HepG2 (cell line): ENCODE results near the gene STK10. TPM values are rescaled to one million over a fixed set of nuclear protein-coding genes. Genes with fewer than 3 reads are reported as not detected.

Experiments used
- ATAC-seq: fragments of 200-7000 bp; cut with Tn5 transposase; 3 replicates; pipeline ENCODE4 v1.9.1; 2020; ENCODE audit warnings: mild to moderate bottlenecking, moderate library complexity
- BruUV-seq: library from RNA; stranded (reverse); fragments of 400-500 nt; replicated peaks from 2 replicates; lab custom pipeline; 2021; lab: Mats Ljungman, UMichigan
- CTCF ChIA-PET: fragments of 300-600 bp; formaldehyde crosslinking; extraction: SDS; loops from one replicate; lab custom pipeline; 2021; ENCODE audit warnings: low total read pairs, inconsistent platforms, low intra/inter-chr PET ratio; lab: Yijun Ruan, JAX
- POLR2A ChIA-PET: fragments of 350-600 bp; sonication (Branson Sonifier 250); formaldehyde crosslinking; loops from one replicate; lab custom pipeline; 2020; ENCODE audit warnings: antibody characterized with exemption, inconsistent platforms; lab: Yijun Ruan, JAX
- DNase-seq: peaks from one replicate; pipeline ENCODE4 v3.0.0-alpha.2; 2015; ENCODE audit warnings: low spot score
- FAIRE-seq: peaks from 3 replicates; lab custom pipeline; 2011; peaks lifted over from hg19 to GRCh38; lab: Jason Lieb, UNC
- H2AFZ ChIP-seq: one replicate; pipeline ENCODE4 v1.6.1; 2011; ENCODE audit warnings: low read length, inconsistent platforms
- H3K27ac ChIP-seq: fragments of 300-600 bp; 3 replicates; pipeline ENCODE4 v1.8.0; 2011; ENCODE audit warnings: mixed run types, mild to moderate bottlenecking, mixed read lengths, low read length, inconsistent platforms; ENCODE audit not compliant: insufficient read depth; ENCODE audit errors: extremely low read length
- H3K27me3 ChIP-seq, 2 experiments: fragments of 200-600 bp in 1 of 2; 2 replicates in 1 of 2; 3 replicates in 1 of 2; pipeline versions ENCODE4 v1.6.0 to v1.8.0; 2011; ENCODE audit warnings: low read length in 2 of 2, mild to moderate bottlenecking in 2 of 2, moderate library complexity in 2 of 2, inconsistent platforms in 1 of 2; ENCODE audit not compliant: insufficient read depth in 2 of 2, control insufficient read depth in 1 of 2
- H3K36me3 ChIP-seq, 2 experiments: fragments of 200-600 bp in 1 of 2; replicated peaks in 1 of 2; 2 replicates in 1 of 2; 3 replicates in 1 of 2; pipeline versions ENCODE4 v1.5.1 to v1.8.0; 2011; ENCODE audit warnings: low read length in 2 of 2, inconsistent platforms in 1 of 2; ENCODE audit not compliant: insufficient read depth in 2 of 2, control insufficient read depth in 1 of 2
- H3K4me1 ChIP-seq: 2 replicates; pipeline ENCODE4 v1.5.1; 2012; ENCODE audit warnings: low read length, inconsistent platforms; ENCODE audit not compliant: insufficient read depth
- H3K4me2 ChIP-seq: 2 replicates; pipeline ENCODE4 v1.6.0; 2011; ENCODE audit warnings: low read depth, low read length, inconsistent platforms
- H3K4me3 ChIP-seq, 3 experiments: fragments of 200-600 bp in 1 of 3; sonication (generic), shearing (Covaris generic) in 1 of 3; replicated peaks in 1 of 3; 2 replicates each; pipeline ENCODE4 v1.5.1; 2011 to 2016; ENCODE audit warnings: low read length in 3 of 3, inconsistent platforms in 2 of 3, low read depth in 2 of 3, mild to moderate bottlenecking in 2 of 3, control low read depth in 1 of 3, mixed read lengths in 1 of 3; ENCODE audit not compliant: insufficient read depth in 1 of 3
- H3K79me2 ChIP-seq: one replicate; pipeline ENCODE4 v1.6.1; 2011; ENCODE audit warnings: low read length, inconsistent platforms; ENCODE audit not compliant: insufficient read depth
- H3K9ac ChIP-seq: 2 replicates; pipeline ENCODE4 v1.6.0; 2011; ENCODE audit warnings: mild to moderate bottlenecking, low read depth, low read length, inconsistent platforms; ENCODE audit not compliant: insufficient read depth
- H3K9me3 ChIP-seq: 2 replicates; pipeline ENCODE4 v1.5.1; 2012; ENCODE audit warnings: mild to moderate bottlenecking, low read length
- H4K20me1 ChIP-seq: 2 replicates; pipeline ENCODE4 v1.6.0; 2011; ENCODE audit warnings: inconsistent platforms, mild to moderate bottlenecking, low read length, moderate library complexity; ENCODE audit not compliant: insufficient read depth
- ADNP ChIP-seq: sonication (generic); formaldehyde crosslinking; IDR thresholded peaks from 2 replicates; pipeline ENCODE4 v1.4.0; 2020; ENCODE audit warnings: missing genetic modification reagents
- DNMT1 ChIP-seq: sonication (generic); formaldehyde crosslinking; IDR thresholded peaks from 2 replicates; pipeline ENCODE4 v1.5.1; 2020; ENCODE audit warnings: mild to moderate bottlenecking, missing genetic modification reagents
- DZIP1 ChIP-seq: sonication (generic); formaldehyde crosslinking; IDR thresholded peaks from 2 replicates; pipeline ENCODE4 v1.5.0; 2020; ENCODE audit warnings: mild to moderate bottlenecking, missing genetic modification reagents
- EHMT2 ChIP-seq: fragments of 200-600 bp; sonication (generic); IDR thresholded peaks from 2 replicates; pipeline ENCODE4 v1.7.0; 2017; ENCODE audit warnings: antibody characterized with exemption, low read depth, low read length, borderline replicate concordance
- PAX8 ChIP-seq: sonication (generic); formaldehyde crosslinking; IDR thresholded peaks from 2 replicates; pipeline ENCODE4 v1.8.0; 2022; ENCODE audit warnings: mild to moderate bottlenecking, missing genetic modification reagents, borderline replicate concordance
- RFX3 ChIP-seq: IDR thresholded peaks from 2 replicates; pipeline ENCODE4 v1.6.1; 2016; ENCODE audit warnings: missing biosample characterization, missing genetic modification reagents
- TBX3 ChIP-seq: fragments of 450-650 bp; IDR thresholded peaks from 2 replicates; pipeline ENCODE4 v1.6.1; 2017; ENCODE audit warnings: antibody characterized with exemption, mild to moderate bottlenecking, inconsistent platforms, borderline replicate concordance
- TSC22D2 ChIP-seq: sonication (generic); formaldehyde crosslinking; IDR thresholded peaks from 2 replicates; pipeline ENCODE4 v1.5.1; 2020; ENCODE audit warnings: missing genetic modification reagents, mild to moderate bottlenecking, borderline replicate concordance
- ZFP82 ChIP-seq: sonication (generic); formaldehyde crosslinking; IDR thresholded peaks from 2 replicates; pipeline ENCODE4 v1.5.1; 2020; ENCODE audit warnings: mild to moderate bottlenecking, missing genetic modification reagents, borderline replicate concordance
- ZNF224 ChIP-seq: sonication (generic); formaldehyde crosslinking; IDR thresholded peaks from 2 replicates; pipeline ENCODE4 v1.5.0; 2020; ENCODE audit warnings: mild to moderate bottlenecking, missing genetic modification reagents
- ZNF292 ChIP-seq: sonication (generic); formaldehyde crosslinking; IDR thresholded peaks from 2 replicates; pipeline ENCODE4 v1.8.1; 2022; ENCODE audit warnings: mild to moderate bottlenecking, low read depth, missing genetic modification reagents, borderline replicate concordance
- ZNF570 ChIP-seq: sonication (generic); formaldehyde crosslinking; IDR thresholded peaks from 2 replicates; pipeline ENCODE4 v1.4.0; 2020; ENCODE audit warnings: mild to moderate bottlenecking, missing genetic modification reagents, borderline replicate concordance
- ZNF589 ChIP-seq: sonication (generic); formaldehyde crosslinking; conservative IDR thresholded peaks from 2 replicates; pipeline ENCODE4 v1.8.0; 2022; ENCODE audit warnings: mild to moderate bottlenecking, moderate library complexity, missing genetic modification reagents
- ZNF720 ChIP-seq: sonication (generic); formaldehyde crosslinking; IDR thresholded peaks from 2 replicates; pipeline ENCODE4 v1.4.0; 2020; ENCODE audit warnings: missing genetic modification reagents
- WGBS: methylation state at CpG from one replicate; pipeline ENCODE4 v1.1.6; 2017; ENCODE audit warnings: low lambda C conversion rate; 5-methylcytosine and 5-hydroxymethylcytosine counted together
- in situ Hi-C: cut with HindIII; loops from 2 replicates; pipeline ENCODE4 v1.10.0; 2017; ENCODE audit warnings: low pct_unique_long_range_greater_than_20kb; ENCODE audit not compliant: extremely low pct_ligation_motif_present
- intact Hi-C: fragments of 100-400 bp; cut with micrococcal nuclease; formaldehyde crosslinking; loops from one replicate; pipeline ENCODE4 v1.10.0; 2022; ENCODE audit not compliant: unreplicated experiment
- polyA plus RNA-seq, 8 experiments: library from polyadenylated mRNA; depleted of rRNA in 3 of 8; stranded (reverse) in 7 of 8; unstranded in 1 of 8; fragments of >200 nt; fragmentation: Illumina TruSeq in 4 of 8; extraction: Trizol in 4 of 8; gene quantifications; 2 replicates each; pipeline versions ENCODE4 v1.2.1 to v1.2.3, GENCODE V29; 2011 to 2016; ENCODE audit warnings: low read depth in 4 of 8, missing spikeins in 1 of 8, mixed read lengths in 1 of 8; ENCODE audit not compliant: insufficient read depth in 1 of 8
- total RNA-seq, 5 experiments: library from RNA; depleted of rRNA; stranded (reverse); fragments of >200 nt; fragmentation: Illumina TruSeq; extraction: Trizol; gene quantifications; 2 replicates each; pipeline ENCODE4 v1.2.3, GENCODE V29; 2016; ENCODE audit warnings: low read depth in 1 of 5
- TF ChIP-seq, protein P1 (sequence below): sonication (generic); formaldehyde crosslinking; IDR thresholded peaks from 2 replicates; pipeline ENCODE4 v1.4.0; 2020; ENCODE audit warnings: missing genetic modification reagents, borderline replicate concordance
- TF ChIP-seq, protein P2 (sequence below): sonication (generic); formaldehyde crosslinking; IDR thresholded peaks from 2 replicates; pipeline ENCODE4 v1.9.0; 2021; ENCODE audit warnings: missing genetic modification reagents, borderline replicate concordance
- TF ChIP-seq, protein P3 (sequence below): sonication (generic); formaldehyde crosslinking; IDR thresholded peaks from 2 replicates; pipeline ENCODE4 v1.8.0; 2022; ENCODE audit warnings: mild to moderate bottlenecking, missing genetic modification reagents, moderate library complexity
- TF ChIP-seq, protein P4 (sequence below): sonication (generic); formaldehyde crosslinking; IDR thresholded peaks from 2 replicates; pipeline ENCODE4 v1.8.1; 2023; ENCODE audit warnings: mild to moderate bottlenecking, inconsistent platforms, moderate library complexity, missing genetic modification reagents, borderline replicate concordance

The STK10 gene
- total and polyA plus RNA-seq, 2 of the 13 experiments (the other 11 are each of a cell fraction or from before 2014, with no cell fraction given) = 7.0 to 7.2 TPM

DNA sequence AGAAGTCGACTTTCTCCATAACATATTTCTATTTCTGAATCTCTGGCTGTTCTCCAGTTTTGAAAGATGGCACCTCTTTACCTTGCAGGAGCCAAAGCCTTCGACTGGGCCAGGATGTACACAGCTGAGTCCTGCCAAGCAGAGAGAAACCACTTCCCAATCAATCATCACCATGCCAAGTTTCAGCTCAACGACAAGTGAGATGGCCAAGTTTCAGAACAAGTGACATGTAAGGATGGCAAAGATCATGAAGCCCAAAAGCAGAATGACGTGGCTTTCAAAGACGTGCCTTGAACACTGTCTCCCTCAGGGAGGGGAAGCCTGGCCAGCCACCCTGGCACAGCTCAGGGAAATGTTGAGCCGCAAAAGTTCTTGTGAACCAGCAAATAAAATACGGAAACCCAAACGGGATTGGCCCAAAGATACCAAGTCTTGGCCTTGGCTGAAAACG lies 17.7 kb downstream of the STK10 start:
- no peak for DNase-seq
- Histone ChIP-seq H4K20me1 (no peaks in the 10 kb centered on the region), H2AFZ (no peak overlapping the region), H3K4me2 (no peak overlapping the region), H3K4me3 (no peak overlapping the region), H3K79me2 (no peaks in the 10 kb centered on the region), H3K36me3 (no peaks in the 10 kb centered on the region), H3K27ac (no peak overlapping the region), H3K9ac (no peak overlapping the region), H3K4me1 (peaks cover 31% of the 10 kb centered on the region), H3K9me3 (no peaks in the 10 kb centered on the region), H3K27me3 (no peaks in the 10 kb centered on the region)
- BruUV-seq = no TSS peak
- ChIA-PET POLR2A (no interaction called here), CTCF (no interaction called here)
- no peak for FAIRE-seq
- ATAC-seq = no peak
- 88% methylated on average over 9 of the region's 9 CpGs for WGBS
- intact Hi-C loops = no loop called here
- in situ Hi-C loops = no loop called here
- TF ChIP-seq ZNF224 (no peak), ZNF589 (CRISPR knock-in tag) (no peak), ZFP82 (no peak), DNMT1 (no peak), ZNF292 (no peak), ADNP (no peak), RFX3 (CRISPR knock-in tag) (no peak), DZIP1 (CRISPR knock-in tag) (no peak), TBX3 (no peak), PAX8 (CRISPR knock-in tag) (no peak), EHMT2 (no peak), ZNF720 (CRISPR knock-in tag) (no peak), ZNF570 (CRISPR knock-in tag) (no peak), TSC22D2 (no peak)
- TF ChIP-seq, protein P1, sequence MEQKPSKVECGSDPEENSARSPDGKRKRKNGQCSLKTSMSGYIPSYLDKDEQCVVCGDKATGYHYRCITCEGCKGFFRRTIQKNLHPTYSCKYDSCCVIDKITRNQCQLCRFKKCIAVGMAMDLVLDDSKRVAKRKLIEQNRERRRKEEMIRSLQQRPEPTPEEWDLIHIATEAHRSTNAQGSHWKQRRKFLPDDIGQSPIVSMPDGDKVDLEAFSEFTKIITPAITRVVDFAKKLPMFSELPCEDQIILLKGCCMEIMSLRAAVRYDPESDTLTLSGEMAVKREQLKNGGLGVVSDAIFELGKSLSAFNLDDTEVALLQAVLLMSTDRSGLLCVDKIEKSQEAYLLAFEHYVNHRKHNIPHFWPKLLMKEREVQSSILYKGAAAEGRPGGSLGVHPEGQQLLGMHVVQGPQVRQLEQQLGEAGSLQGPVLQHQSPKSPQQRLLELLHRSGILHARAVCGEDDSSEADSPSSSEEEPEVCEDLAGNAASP = no peak
- TF ChIP-seq, protein P2, sequence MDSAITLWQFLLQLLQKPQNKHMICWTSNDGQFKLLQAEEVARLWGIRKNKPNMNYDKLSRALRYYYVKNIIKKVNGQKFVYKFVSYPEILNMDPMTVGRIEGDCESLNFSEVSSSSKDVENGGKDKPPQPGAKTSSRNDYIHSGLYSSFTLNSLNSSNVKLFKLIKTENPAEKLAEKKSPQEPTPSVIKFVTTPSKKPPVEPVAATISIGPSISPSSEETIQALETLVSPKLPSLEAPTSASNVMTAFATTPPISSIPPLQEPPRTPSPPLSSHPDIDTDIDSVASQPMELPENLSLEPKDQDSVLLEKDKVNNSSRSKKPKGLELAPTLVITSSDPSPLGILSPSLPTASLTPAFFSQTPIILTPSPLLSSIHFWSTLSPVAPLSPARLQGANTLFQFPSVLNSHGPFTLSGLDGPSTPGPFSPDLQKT = no peak
- TF ChIP-seq, protein P3, sequence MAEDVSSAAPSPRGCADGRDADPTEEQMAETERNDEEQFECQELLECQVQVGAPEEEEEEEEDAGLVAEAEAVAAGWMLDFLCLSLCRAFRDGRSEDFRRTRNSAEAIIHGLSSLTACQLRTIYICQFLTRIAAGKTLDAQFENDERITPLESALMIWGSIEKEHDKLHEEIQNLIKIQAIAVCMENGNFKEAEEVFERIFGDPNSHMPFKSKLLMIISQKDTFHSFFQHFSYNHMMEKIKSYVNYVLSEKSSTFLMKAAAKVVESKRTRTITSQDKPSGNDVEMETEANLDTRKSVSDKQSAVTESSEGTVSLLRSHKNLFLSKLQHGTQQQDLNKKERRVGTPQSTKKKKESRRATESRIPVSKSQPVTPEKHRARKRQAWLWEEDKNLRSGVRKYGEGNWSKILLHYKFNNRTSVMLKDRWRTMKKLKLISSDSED (CRISPR knock-in tag) = no peak
- TF ChIP-seq, protein P4, sequence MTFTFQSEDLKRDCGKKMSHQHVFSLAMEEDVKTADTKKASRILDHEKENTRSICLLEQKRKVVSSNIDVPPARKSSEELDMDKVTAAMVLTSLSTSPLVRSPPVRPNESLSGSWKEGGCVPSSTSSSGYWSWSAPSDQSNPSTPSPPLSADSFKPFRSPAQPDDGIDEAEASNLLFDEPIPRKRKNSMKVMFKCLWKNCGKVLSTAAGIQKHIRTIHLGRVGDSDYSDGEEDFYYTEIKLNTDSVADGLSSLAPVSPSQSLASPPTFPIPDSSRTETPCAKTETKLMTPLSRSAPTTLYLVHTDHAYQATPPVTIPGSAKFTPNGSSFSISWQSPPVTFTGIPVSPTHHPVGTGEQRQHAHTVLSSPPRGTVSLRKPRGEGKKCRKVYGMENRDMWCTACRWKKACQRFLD = no peak
